Ovary (tissue), 9 donors: ENCODE data around the gene CALR3. TPM values are rescaled to one million over a fixed set of nuclear protein-coding genes. Genes with fewer than 3 reads are reported as not detected.
"Not testable (repeated sequence)": the region's sequence is repeated elsewhere in the genome, so short reads cannot be mapped to it uniquely, and the experiment has no call there.

Source experiments
- DNase-seq, 5 donors: peaks; one replicate each; pipeline ENCODE4 v3.0.0-alpha.2; 2019 to 2020
- H3K27ac ChIP-seq, 2 donors: fragments of 200-600 bp; one replicate each; pipeline versions ENCODE4 v1.5.1 to v1.8.0; 2019 to 2022
- H3K27me3 ChIP-seq: fragments of 200-600 bp; one replicate; pipeline ENCODE4 v1.8.0; 2022
- H3K36me3 ChIP-seq: fragments of 200-600 bp; sonication (generic); one replicate; pipeline ENCODE4 v1.5.1; 2019
- H3K4me1 ChIP-seq: one replicate; pipeline ENCODE4 v1.8.1; 2013; ENCODE audit warnings: mild to moderate bottlenecking, moderate library complexity; ENCODE audit not compliant: insufficient read depth
- H3K4me3 ChIP-seq: fragments of 200-600 bp; sonication (generic); one replicate; pipeline ENCODE4 v1.5.1; 2017
- H3K9me3 ChIP-seq, 2 donors: fragments of 200-600 bp in 1 of 2; sonication (generic) in 1 of 2; one replicate each; pipeline versions ENCODE4 v1.5.1 to v1.8.1; 2013 to 2019; ENCODE audit warnings: mild to moderate bottlenecking in 1 of 2, moderate library complexity in 1 of 2
- EP300 ChIP-seq: sonication (generic); formaldehyde crosslinking; IDR thresholded peaks from one replicate; pipeline ENCODE4 v1.6.1; 2017; ENCODE audit warnings: antibody characterized with exemption
- POLR2A ChIP-seq: fragments of 450-650 bp; IDR thresholded peaks from one replicate; pipeline ENCODE4 v1.6.1; 2017; ENCODE audit warnings: antibody characterized with exemption, mild to moderate bottlenecking, moderate library complexity
- WGBS, 3 donors: extraction: QIAGEN DNeasy Blood & Tissue Kit in 1 of 3; methylation state at CpG; one replicate each; pipeline versions ENCODE4 v1.1.5 to v1.1.7; 2013 to 2017; 5-methylcytosine and 5-hydroxymethylcytosine counted together
- intact Hi-C, 4 donors: fragments of 100-400 bp; cut with DNase I; formaldehyde crosslinking; loops; one replicate each; pipeline versions ENCODE4 v1.11.0 to v1.15.1; 2022 to 2023
- polyA plus RNA-seq, 2 donors: library from polyadenylated mRNA; stranded (reverse); fragments of 200-250 nt in 1 of 2; fragments of 350-450 nt in 1 of 2; fragmentation: Illumina TruSeq in 1 of 2; extraction: RNeasy Lipid Tissue Mini Kit (QIAGEN cat#74804) in 1 of 2; gene quantifications; one replicate each; pipeline ENCODE4 v1.2.3, GENCODE V29; 2013 to 2014
- total RNA-seq, 7 donors: library from RNA; depleted of rRNA in 2 of 7; stranded (reverse); fragments of >200 nt in 2 of 7; fragmentation: NEBNext Ultra II Directional in 3 of 7; extraction: Animal tissue kit (Norgen Biotek cat#: 25700) in 3 of 7; gene quantifications; one replicate each; pipeline versions ENCODE4 v1.1.0 to v1.2.4, GENCODE V29; 2016 to 2023
- TF ChIP-seq, protein P1 (sequence below), 3 donors: fragments of 450-650 bp in 2 of 3; fragments of 200-600 bp in 1 of 3; IDR thresholded peaks; one replicate each; pipeline versions ENCODE4 v1.5.1 to v1.8.0; 2016 to 2022; ENCODE audit warnings: antibody characterized with exemption in 3 of 3, mild to moderate bottlenecking in 1 of 3
- donor health status: DM: no; HTN: no; CAD: no; lungs with moderate emphysema.
- donor health status: DM: no; HTN: no; CAD: no.
- donor health status: Bipolar disorder and iron deficiency.
- donor health status: DM: yes; HTN: yes; CAD: no.
- donor health status: DM: no; HTN: no; CAD: no.
- donor health status: DM: yes; HTN: yes; CAD: no.

Gene CALR3
- total and polyA plus RNA-seq, 9 donors: not detected

DNA sequence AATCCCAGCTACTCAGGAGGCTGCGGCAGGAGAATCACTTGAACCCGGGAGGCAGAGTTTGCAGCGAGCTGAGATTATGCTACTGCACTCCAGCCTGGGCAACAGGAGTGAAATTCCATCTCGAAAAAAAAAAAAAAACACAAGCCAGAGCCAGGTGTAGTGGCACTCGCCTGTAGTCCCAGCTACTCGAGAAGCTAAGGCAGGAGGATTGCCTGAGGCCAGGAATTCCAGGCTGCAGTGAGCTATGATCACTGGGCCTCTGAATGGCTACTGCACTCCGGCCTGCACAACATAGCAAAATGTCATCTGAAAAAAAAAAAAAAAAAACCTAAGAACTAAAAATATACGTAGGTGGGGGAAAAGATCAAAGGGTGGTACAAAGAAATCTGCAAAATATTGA, 43.6 kb downstream of the CALR3 start:
- Histone ChIP-seq H3K4me3 (no peak overlapping the region), H3K9me3 (no peaks in the 10 kb centered on the region), H3K27me3 (no peaks in the 10 kb centered on the region), H3K27ac (no peak overlapping the region), H3K36me3 (no peaks in the 10 kb centered on the region), H3K4me1 (peaks cover 9% of the 10 kb centered on the region)
- DNase-seq: no peak
- TF ChIP-seq POLR2A (no peak), EP300 (no peak)
- TF ChIP-seq, protein P1, sequence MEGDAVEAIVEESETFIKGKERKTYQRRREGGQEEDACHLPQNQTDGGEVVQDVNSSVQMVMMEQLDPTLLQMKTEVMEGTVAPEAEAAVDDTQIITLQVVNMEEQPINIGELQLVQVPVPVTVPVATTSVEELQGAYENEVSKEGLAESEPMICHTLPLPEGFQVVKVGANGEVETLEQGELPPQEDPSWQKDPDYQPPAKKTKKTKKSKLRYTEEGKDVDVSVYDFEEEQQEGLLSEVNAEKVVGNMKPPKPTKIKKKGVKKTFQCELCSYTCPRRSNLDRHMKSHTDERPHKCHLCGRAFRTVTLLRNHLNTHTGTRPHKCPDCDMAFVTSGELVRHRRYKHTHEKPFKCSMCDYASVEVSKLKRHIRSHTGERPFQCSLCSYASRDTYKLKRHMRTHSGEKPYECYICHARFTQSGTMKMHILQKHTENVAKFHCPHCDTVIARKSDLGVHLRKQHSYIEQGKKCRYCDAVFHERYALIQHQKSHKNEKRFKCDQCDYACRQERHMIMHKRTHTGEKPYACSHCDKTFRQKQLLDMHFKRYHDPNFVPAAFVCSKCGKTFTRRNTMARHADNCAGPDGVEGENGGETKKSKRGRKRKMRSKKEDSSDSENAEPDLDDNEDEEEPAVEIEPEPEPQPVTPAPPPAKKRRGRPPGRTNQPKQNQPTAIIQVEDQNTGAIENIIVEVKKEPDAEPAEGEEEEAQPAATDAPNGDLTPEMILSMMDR (IDR thresholded peaks at IDR 0.05): no peak
- intact Hi-C loops: no loop called here
- 81 to 86% (median 86%) methylated on average over 8 of the region's 8 CpGs for WGBS, 3 donors

DNA sequence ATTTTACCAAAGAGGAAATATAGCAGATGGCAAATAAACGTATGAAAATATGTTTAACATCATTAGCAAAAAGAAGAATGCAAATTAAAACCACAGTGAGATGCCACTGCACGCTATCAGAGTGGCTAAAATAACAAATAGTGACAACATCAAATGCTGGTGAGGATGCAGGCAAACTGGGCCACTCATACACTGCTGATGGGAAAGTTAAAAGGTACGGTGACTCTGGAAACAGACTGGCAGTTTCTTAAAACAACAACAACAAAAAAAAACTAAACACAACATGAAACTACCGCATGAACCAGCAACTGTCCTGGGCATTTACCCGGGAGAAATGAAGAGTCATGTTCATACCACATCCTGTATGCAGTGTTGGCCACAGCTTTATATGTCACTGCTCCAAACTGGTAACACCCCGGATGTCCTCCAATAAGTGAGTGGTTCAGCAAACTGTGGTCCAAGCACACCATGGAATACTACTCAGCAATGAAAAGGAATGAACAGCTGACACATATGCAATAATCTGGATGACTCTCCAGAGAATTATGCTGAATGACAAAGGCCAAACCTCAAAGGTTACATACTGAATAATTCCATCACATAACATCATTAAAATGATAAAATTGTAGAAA, 46.5 kb downstream of the CALR3 start:
- intact Hi-C loops: no loop called here
- TF ChIP-seq, protein P1 (IDR thresholded peaks at IDR 0.05): no peak
- no peak for TF ChIP-seq EP300
- no peak for TF ChIP-seq POLR2A
- peaks cover 16% of the 10 kb centered on the region for H3K4me1 ChIP-seq
- H3K27ac ChIP-seq: no peak overlapping the region
- H3K27me3 ChIP-seq: no peaks in the 10 kb centered on the region
- H3K9me3 ChIP-seq: no peaks in the 10 kb centered on the region
- H3K4me3 ChIP-seq: no peak overlapping the region
- H3K36me3 ChIP-seq: no peaks in the 10 kb centered on the region
- WGBS, 3 donors: 79 to 83% (median 81%) methylated on average over 6 of the region's 6 CpGs
- DNase-seq: no peak

- H3K4me1 ChIP-seq: peaks cover 15% of the 10 kb centered on the region
- DNase-seq, H3K4me3 ChIP-seq, H3K27ac ChIP-seq, H3K9me3 ChIP-seq, intact Hi-C loops, H3K27me3 ChIP-seq, H3K36me3 ChIP-seq: not testable (repeated sequence)
- 92 to 96% (median 95%) methylated on average over 3 of the region's 3 CpGs for WGBS, 3 donors
Measured at GRCh38 chr19:16448872-16449271, 47.1 kb downstream of the CALR3 start.

DNA sequence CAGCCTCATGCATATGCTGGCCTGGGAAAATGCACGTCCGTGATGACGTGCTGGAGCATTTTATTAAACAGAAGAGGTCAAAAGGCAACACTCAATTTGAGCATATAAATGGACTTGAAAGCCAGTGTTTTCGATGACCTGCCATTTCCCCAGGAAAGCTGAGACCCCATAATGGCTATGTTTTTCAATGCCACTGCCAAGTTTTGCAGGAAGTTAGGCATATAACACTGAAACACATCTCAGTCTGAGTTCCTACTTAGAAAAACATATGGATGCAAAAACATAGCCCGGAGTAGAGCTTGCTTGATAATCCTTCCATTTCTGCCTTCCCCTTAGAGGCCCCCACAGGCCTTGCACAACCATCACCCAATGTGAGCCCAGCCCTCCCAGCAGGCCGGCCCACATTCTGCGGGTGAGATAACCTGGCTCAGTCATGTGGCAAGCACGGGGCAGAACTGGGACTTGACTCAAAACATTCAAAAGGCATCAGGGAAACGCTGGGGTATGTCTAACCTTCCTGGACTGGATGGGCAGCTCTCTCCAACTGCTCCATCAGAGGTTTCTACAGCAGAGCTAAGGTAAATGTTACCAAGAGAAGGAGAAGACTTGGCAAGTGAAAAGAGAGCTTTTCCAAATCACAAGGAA, 49.1 kb downstream of the CALR3 start:
- Histone ChIP-seq H3K36me3 (no peaks in the 10 kb centered on the region), H3K27ac (peak overlapping the region; percentile 11 to 41), H3K4me1 (peaks cover 15% of the 10 kb centered on the region), H3K4me3 (no peak overlapping the region), H3K9me3 (no peaks in the 10 kb centered on the region), H3K27me3 (no peaks in the 10 kb centered on the region)
- TF ChIP-seq EP300: no peak
- TF ChIP-seq, protein P1 (IDR thresholded peaks at IDR 0.05): no peak
- TF ChIP-seq POLR2A: no peak
- DNase-seq: peak; percentile 69 to 84 (median 76)
- WGBS, 3 donors: 8 to 18% (median 13%) methylated on average over 9 of the region's 9 CpGs
- intact Hi-C loops: no loop called here

DNA sequence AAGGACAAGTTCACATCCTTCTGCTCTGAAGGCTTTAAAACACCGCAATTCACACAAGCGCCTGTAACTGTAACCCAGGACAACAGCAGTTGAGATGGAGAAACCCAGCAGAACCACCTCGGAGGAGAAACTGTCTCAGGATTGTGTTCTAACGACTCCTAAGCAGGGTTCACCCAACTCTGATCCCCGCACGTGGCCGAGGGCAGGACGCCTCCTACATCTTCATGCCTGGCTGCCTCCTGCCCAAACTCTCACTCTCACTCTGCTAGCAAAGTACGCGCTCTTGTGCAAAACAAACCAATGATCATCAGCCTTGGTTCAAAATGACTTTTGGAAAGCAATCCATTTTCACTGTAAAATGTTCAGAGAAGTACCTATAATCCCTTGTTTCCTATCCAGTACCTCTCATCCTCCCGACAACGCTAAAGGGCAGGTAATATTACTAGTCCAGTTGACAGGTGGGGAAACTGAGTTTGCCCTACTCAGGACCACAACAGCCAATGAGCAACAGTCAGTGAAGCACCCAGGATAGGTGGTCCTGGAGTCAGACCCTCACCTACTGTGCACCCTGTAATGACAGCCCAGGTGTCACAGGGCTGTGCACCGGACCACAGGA, 49.8 kb downstream of the CALR3 start:
- intact Hi-C loops: no loop called here
- Histone ChIP-seq H3K9me3 (no peaks in the 10 kb centered on the region), H3K27me3 (no peaks in the 10 kb centered on the region), H3K4me1 (peaks cover 15% of the 10 kb centered on the region), H3K27ac (peak overlapping the region in 1 of 2 donors; percentile 41), H3K36me3 (no peaks in the 10 kb centered on the region), H3K4me3 (no peak overlapping the region)
- no peak for DNase-seq
- WGBS, 3 donors: 56 to 66% (median 58%) methylated on average over 13 of the region's 13 CpGs
- TF ChIP-seq EP300: no peak
- no peak for TF ChIP-seq POLR2A
- TF ChIP-seq, protein P1 (IDR thresholded peaks at IDR 0.05): no peak
